Omental fat pad (tissue), 4 donors: ENCODE measurements around the gene SH3BP5. TPM values are rescaled to one million over a fixed set of nuclear protein-coding genes. Genes with fewer than 3 reads are reported as not detected.
A peak's percentile ranks its signal among the peaks of the same experiment; 100 is the strongest.

Experiments
- ATAC-seq: fragments of 150-250 bp; one replicate; pipeline ENCODE4 v1.9.1; 2016; ENCODE audit warnings: mild to moderate bottlenecking, moderate library complexity; ENCODE audit not compliant: low FRiP score
- DNase-seq: peaks from one replicate; pipeline ENCODE4 v3.0.0-alpha.2; 2019; ENCODE audit warnings: low spot score
- total RNA-seq, 4 donors: library from RNA; depleted of rRNA; stranded (reverse); fragments of >200 nt; gene quantifications; one replicate each; pipeline ENCODE4 v1.1.0, GENCODE V29; 2016
- TF ChIP-seq, protein P1 (sequence below), 3 donors: fragments of 450-650 bp; IDR thresholded peaks; one replicate each; pipeline ENCODE4 v1.5.1; 2016 to 2017; ENCODE audit warnings: antibody characterized with exemption in 3 of 3, mild to moderate bottlenecking in 3 of 3, moderate library complexity in 2 of 3

SH3BP5 gene
- total RNA-seq, 4 donors from 2014 or later = 71.1 to 114 (median 88.4) TPM

DNA sequence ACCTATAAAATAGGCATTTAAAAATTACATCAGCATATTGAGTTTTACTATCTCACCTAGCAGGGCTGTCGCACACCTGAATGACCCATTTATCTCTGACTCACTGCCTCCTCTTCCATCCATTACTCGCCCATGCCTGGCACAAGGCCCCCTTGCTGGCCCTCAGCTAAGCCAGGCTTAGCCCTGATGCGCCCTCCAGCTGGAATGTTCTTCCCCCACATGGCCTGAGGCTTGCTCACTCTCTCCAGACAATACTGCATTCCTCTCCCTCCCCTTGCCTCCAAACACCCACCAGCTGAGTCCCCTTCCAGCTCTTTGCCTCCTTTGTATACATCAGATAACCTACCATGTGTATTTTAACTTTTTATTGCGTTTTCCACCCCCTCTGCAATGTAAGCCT lies 7.2 kb downstream of the SH3BP5 start:
- TF ChIP-seq, protein P1, sequence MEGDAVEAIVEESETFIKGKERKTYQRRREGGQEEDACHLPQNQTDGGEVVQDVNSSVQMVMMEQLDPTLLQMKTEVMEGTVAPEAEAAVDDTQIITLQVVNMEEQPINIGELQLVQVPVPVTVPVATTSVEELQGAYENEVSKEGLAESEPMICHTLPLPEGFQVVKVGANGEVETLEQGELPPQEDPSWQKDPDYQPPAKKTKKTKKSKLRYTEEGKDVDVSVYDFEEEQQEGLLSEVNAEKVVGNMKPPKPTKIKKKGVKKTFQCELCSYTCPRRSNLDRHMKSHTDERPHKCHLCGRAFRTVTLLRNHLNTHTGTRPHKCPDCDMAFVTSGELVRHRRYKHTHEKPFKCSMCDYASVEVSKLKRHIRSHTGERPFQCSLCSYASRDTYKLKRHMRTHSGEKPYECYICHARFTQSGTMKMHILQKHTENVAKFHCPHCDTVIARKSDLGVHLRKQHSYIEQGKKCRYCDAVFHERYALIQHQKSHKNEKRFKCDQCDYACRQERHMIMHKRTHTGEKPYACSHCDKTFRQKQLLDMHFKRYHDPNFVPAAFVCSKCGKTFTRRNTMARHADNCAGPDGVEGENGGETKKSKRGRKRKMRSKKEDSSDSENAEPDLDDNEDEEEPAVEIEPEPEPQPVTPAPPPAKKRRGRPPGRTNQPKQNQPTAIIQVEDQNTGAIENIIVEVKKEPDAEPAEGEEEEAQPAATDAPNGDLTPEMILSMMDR (IDR thresholded peaks at IDR 0.05) = no peak
- ATAC-seq (peak; percentile 65), DNase-seq (peak; percentile 34)

DNA sequence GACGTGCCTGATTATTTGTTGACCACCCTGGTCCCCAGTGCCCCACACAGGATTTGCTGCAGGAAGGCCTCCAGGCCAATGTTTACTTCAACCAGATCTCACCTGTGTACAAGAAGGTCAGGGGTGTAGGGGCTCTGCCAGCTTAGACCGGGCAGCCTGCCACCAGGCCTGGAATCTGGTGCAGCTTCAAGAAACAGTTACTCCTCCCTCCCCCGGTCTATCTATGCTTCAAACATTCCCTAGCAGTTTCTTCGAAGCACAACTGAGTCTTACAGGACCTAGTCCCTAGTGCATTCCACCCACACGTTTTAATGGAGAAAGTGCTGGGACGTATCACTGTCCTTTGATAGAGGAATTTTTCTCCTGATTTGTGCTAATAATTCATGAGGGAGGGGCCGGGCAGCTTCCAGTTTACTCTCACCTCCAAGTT lies 8.0 kb downstream of the SH3BP5 start:
- DNase-seq = no peak
- ATAC-seq = peak; percentile 32
- TF ChIP-seq, protein P1 (IDR thresholded peaks at IDR 0.05) = no peak

DNA sequence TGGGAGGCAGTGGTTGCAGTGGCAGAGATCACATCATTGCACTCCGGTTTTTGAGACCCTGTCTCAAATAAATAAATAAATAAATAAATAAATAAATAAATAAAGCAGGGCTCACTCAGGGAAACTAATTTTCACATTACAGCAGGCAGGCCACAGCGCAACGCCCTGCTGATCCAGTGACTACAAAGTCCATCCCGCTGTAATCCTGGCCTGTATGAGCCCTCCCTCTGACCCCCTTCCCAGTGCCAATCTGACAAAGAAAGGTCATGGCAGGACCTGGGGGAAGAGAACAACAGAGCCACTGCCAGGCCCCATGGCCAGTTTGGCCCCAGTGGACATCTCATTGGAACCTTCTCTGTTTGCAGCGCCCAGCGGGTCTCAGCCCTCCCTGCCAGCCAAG lies 9.3 kb downstream of the SH3BP5 start:
- ATAC-seq = no peak
- TF ChIP-seq, protein P1 (IDR thresholded peaks at IDR 0.05) = no peak
- no peak for DNase-seq

DNA sequence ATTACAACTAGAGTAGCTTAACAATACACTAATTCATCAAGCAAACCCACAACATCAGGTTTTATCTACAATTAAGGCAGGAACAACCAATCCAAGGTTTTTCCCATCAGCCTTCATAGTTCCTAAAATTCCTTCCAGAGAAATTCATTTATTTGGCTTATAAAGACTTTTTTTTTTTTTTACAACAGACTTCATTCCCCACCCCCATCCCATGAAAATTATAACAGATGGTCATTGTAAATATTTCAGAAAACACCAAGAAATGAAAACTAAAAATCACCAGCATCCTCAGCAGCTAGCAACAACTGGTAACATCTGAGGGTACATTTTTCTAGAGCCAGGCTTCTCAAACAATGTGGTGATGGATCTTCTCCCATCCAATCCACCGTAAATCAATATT lies 11.0 kb downstream of the SH3BP5 start:
- no peak for ATAC-seq
- TF ChIP-seq, protein P1 (IDR thresholded peaks at IDR 0.05) = no peak

DNA sequence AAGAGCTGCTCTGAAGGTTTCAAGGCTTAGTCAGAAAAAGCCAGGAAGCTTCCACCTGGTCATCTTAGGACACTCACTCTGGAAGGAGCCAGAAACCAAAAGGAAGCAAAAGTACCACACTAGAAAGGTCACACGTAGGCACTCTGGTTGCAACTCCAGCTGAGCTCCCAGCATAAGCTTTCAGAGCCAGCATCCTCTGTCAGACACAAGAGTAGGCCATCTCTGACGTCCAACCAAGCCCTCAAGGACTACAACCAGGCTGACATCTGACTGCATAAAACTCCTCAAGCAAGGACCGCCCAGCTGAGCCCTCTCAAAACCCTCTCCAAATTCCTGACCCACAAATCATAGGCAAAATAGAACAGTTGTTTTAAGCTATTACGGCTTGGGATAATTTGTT lies 12.8 kb downstream of the SH3BP5 start:
- TF ChIP-seq, protein P1 (IDR thresholded peaks at IDR 0.05) = no peak
- peak; percentile 42 for ATAC-seq
- DNase-seq = no peak

More for the DNA sequence above, 11.0 kb downstream of the SH3BP5 start:
- DNase-seq = no peak

DNA sequence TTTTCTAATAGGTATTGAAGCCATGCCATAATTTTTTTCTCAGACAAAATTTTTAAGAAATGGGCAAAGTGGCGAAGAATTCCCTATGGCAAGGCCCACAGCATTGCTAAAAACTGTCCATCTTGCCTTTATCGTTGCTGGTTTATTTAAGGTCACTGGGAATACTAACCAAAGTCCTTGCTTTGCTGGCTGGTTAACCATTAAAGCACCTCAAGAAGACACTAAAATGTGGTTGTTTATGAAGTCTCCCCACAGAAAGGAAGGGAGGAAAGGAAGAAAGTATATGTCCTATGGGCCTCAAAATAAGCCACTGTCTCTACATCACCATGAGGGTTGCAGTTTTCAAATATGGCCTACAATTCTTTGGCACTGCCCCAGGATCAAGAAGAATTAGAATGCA lies 13.2 kb downstream of the SH3BP5 start:
- DNase-seq (no peak), ATAC-seq (no peak)
- TF ChIP-seq, protein P1 (IDR thresholded peaks at IDR 0.05) = no peak

GRCh38 chr3:15318661-15319060 lies 13.7 kb downstream of the SH3BP5 start:
- ATAC-seq = no peak

More at GRCh38 chr3:15318661-15319060, 13.7 kb downstream of the SH3BP5 start:
- TF ChIP-seq, protein P1 (IDR thresholded peaks at IDR 0.05) = no peak
- no peak for DNase-seq
